Dermis microvascular lymphatic vessel endothelial cell (primary cell): ENCODE results near the gene SNX5. TPM values are rescaled to one million over a fixed set of nuclear protein-coding genes. Genes with fewer than 3 reads are reported as not detected.

Experiments
- total RNA-seq: library from RNA; depleted of rRNA; stranded (reverse); fragments of >200 nt; gene quantifications from 2 replicates; pipeline ENCODE4 v1.2.1, GENCODE V29; 2014

SNX5 gene
- total RNA-seq, 1 donor from 2014 or later, result 72.5 TPM

Other genes starting within 250 kb of the SNX5 start
- gene MGME1, start 224 bp upstream of the SNX5 start, total RNA-seq, result 11.3 and 12.5 TPM in 2 replicates
- gene OVOL2, start 89.1 kb upstream of the SNX5 start, total RNA-seq, result not detected in 2 replicates
- 6.5 and 8.7 TPM in 2 replicates for gene KAT14, start 169.1 kb upstream of the SNX5 start, total RNA-seq
- 5.0 and 5.1 TPM in 2 replicates for gene PET117, start 169.1 kb upstream of the SNX5 start, total RNA-seq